NCI-H2227 (cell line): ENCODE measurements around the gene HGD.
A peak's percentile ranks its signal among the peaks of the same experiment; 100 is the strongest.
"Not testable (repeated sequence)": the region's sequence is repeated elsewhere in the genome, so short reads cannot be mapped to it uniquely, and the experiment has no call there.

ENCODE experiments used
- DNase-seq: peaks from one replicate; lab custom pipeline; 2025; ENCODE audit not compliant: unreplicated experiment; lab: John Stamatoyannopoulos, UW

The HGD gene

DNA sequence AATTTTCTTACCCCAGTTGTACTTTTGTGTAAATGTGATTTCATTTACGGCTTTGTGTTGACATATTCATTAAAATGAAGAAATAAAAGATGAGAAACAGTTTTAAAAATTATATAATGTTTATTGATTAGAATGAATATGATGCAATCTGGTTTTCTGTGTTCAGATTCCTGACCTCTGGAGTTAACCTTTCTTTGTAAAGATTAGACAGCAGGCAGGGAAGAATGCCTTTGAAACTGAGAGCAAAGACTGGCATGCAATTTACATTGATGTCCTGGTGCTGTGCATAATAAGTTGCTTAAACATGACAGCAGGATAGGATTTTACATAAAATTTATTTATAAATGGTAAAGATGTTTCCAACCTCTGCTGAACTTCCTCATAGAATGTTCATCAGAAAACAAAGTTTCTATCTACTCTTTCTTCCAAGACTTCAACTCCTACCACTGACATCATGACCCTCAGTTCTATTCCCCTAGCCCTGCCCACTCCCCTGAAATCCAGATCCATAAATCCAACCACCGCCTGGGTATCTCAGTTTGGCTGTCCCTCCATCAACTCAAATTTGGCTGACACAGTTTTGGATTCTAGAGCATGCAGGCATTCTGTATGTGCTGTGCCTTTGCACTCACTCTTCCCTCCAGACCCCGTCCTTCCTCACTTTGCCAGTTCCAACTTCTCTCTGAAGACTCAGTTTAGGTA lies 1.7 kb downstream of the HGD start:
- DNase-seq, result no peak

DNA sequence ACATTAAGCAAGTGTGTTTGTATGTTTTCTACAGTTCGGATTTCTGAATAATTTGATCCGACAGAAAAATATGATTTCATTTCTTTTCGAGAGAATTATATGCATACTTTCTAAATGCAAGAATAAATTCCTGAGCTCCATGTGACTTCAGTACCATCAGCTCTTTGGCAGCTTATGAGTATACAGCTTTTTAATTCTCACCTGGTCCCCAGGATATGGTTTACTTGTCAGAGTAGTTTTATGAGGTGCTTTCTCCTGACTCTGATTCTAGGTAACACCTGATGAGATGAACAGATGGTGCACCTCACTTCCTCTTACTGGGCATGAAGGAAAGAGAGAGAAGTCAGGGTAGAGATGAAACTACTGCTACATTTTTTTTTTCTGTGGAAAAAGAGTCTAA lies 3.1 kb downstream of the HGD start:
- DNase-seq, result no peak

DNA sequence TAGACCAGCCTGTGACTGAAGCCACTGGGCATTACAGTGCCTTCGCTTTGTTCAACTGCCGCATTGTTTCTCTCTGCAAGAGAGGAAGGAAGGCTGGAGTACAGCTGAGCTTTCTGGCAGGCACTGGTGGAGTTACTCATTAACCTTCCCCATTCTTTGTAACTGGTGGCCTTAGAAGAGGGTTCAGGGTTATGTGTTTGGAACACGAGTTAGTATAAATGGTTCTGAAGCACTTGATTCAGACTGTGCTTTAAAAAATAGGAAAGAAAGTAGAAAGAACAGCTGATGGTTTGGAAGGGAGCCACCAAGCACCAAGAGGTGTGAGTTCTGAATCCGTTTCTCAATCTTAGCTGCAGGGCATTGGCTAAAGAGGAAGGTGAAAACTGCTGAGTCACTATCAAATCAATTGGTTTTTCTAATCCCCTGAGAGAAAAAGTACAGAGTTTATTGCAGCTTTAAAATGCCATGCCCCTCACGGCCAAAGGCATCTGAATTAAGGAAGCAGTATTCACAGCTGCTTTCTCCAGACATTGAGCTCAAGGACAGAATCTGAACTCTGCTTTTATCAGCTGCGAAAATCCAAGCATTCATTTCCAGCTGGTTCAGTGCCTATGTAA lies 3.6 kb downstream of the HGD start:
- peak; percentile 26 for DNase-seq

DNA sequence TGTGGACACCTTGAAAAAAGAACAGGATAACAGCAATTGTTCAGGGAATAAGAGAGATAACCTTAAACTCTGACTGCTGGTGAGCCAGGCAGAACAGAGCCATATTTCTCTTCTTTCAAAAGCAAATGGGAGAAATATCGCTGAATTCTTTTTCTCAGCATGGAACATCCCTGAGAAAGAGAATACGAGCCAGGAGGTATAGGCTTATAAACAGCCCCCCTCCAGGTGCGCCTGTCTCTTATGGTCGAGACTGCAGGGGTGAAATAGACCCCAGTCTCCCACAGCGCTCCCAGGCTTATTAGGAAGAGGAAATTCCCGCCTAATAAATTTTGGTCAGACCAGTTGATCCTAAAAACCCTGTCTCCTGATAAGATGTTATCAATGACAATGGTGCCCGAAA lies 4.8 kb downstream of the HGD start:
- DNase-seq, result not testable (repeated sequence)

DNA sequence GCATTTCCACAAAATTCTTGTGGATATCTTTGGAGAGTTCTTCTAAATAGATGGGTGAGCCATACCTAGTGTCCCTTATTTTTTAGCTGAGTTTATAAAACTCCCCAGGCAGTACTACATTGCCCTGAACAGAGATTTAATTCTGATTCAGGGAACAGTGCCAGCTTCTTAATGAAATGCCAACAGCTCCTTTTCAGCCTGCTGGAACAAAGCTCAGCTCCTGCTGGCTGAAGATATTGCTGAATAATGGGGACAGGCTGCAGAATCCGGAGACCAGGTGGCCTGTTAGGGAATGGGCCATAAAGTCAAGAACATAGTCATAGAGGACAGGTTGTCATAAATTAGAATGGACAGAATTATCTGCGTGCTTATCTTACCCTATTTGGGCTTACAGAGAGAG lies 8.9 kb downstream of the HGD start:
- DNase-seq, result no peak

DNA sequence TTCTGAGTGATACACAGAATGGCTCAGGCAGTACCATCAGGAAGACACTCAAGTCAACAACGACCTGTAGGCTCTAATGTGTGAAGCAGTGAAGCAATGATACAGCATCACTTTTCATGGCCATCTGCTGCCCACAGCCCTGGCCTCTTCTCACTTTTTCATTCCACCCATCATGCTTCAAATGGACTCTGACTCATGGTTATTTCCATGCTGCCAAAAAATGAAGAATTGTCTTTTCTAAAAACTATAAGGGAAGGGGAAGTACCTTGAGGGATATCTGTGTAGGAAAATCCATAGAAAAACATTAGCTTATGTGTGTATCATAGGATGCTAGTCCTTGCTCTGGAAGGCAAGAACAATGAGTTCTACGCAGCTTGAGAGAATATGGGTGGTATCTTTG lies 11.5 kb downstream of the HGD start:
- no peak for DNase-seq

DNA sequence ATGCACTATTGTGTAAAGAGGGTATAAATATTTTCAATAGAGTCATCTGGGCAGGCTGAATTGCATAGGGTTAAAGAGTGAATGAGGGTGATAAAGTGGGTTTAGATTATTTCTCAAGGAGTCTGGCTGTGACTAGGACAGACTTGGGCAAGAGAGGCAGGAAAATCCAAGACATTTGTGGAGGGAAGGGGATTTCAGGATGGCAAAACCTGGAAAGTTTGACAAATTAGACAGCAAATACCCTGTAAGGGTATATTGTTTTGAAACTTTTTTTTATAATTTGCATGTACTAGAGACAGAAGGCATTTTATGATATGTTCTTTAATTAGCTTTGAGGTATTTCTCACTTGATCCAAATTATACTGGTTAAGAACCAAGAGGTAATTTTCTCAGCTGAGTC lies 17.1 kb downstream of the HGD start:
- DNase-seq, result no peak

DNA sequence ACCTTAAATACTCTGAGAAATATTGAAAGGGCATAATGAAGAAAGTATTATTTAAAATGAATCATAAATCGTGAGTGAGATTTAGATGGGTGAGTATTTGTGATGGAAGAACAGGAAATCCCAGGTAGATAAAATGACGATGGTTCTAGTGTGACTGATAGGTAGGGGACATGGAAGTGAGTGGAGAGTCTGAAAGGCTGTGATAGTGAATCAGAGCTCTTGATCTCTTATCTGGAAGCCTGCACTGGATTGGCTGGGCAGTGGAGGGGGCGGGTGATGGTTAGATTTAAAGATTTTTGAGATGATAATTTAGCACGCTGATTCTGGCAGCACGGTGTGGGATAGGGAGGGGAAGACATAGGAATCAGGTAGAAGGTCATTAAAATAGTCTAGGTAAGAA lies 20.1 kb downstream of the HGD start:
- DNase-seq, result no peak

DNA sequence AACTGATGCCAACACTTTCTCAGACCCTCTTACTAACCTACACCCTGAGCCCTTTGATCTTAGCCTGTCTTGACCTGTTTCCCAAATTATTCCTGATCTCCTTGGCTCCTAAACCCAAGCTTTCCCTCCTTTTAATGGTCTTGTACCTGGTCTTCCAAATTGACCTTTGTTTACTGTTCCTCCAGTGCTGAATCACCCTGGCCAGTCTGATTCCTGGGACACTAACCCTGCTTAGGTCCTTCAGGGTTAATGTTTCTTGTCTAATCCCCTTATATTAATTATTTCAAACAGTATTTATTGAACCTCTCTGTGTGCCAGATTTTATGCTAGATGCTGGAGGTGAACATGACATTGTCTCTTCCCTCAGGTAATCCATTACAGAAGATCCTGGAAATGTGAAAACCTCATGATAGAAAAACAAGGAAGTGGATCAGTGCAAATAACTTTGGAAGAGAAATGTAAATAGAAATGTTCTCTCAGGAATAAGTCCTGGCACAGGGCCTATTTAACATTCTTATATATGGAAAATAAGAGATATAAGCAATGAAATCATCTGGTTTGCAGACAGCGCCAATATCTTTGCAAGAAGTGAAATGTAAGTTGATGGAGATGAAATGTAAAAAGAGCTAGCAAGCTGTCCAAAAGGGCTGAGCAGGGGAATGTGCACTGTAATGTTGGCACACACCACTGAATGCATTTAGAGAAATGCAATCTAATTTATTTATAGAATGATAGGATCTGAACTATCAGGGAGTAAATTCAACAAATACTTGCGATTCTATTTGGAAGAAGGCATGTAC lies 20.7 kb downstream of the HGD start:
- no peak for DNase-seq

DNA sequence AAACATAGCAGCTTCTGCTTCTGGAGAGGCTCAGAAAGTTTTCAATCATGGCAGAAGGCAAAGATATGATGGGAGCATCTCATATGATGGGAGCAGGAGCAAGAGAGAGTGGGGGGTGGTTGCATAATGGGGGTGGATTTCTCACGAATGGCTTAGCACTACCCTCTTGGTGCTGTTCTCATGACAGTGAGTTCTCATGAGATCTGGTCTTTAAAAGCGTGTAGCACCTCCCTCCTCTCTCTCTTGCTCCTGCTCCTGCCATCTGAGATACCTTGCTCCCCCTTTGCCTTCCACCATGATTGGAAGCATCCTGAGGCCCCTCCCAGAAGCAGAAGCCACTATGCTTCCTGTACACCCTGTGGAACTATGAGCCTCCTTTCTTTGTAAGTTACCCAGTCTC lies 22.2 kb downstream of the HGD start:
- DNase-seq, result no peak

DNA sequence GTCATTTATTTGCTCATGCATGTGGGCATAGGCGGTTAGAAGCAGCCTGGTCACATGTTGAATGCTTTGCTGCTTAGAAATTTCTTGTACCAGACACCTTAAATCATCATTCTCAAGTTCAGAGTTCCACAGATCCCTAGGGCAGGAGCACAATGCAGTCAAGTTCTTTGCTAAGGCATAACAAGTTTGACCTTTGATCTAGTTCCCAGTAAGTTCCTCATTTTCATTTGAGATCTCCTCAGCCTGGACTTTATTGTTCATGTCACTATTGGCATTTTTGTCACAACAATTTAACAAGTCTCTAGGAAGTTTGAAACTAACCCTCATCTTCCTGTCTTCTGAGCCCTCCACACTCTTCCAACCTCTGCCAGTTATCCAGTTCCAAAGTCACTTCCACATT lies 22.8 kb downstream of the HGD start:
- no peak for DNase-seq

DNA sequence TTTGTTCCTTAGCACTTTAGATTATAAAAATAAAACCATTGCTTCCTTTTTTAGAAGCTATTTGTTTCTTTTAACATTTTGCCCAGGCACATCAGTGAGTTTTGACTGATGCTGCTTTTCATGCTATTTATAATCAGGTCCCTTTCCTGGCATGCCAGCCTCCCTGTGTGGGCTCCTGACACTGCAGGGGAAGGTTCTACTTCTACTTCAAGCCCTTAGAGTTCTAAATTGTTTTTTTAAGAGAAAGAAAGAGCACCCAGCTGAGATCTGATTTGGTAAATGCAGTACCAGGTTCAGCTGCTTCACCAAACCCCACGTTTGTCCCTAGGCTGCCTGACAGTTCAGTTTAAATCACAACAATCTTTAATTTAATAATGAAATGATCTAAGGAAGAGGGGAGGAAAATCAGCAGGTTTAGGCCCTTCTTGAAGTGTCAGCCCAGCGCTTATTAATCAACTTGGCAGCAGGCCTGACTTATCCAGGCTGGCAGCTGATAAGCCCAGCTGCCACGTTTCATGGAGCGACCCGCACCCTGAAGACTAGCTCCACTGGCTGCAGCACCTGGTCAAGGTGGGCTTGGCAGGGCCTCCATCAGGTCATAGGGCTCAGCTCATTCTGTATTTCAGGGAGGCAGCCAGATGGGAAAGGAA lies 29.0 kb downstream of the HGD start:
- no peak for DNase-seq

DNA sequence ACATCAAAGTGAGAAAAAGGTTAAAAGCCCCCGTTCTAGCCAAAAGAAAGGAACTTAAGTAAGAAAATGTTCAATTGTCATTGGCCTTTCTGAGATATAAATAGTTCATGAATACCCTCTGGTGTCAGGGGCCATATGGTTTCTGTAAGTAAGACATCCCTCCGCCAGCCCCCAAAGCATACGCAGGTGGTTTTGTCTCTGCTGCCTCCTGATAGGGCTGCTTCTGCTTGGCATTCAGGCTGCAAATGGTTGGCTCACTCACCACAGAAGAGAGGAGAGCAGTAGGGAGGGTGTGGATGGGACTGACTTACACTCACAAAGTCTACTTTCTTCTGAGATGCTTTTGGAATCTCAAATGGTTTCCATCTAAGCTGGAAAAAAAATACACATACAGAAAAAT lies 29.8 kb downstream of the HGD start:
- DNase-seq, result peak; percentile 36

DNA sequence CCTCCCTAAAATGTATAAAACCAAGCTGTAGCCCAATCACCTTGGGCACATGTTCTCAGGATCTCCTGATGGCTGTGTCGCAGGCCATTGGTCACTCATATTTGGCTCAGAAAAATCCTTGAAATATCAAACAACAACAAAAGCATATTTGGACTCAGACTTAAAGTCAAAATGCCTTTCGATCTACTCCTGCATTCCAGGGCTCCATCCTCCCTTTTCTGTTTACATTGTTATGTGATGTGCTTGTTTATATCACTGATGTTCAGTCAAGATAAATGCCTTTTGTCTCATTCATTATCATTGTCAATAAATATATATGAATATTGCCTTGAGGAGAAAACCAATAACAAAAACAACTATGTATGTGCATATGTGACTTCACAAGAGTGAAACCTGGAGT lies 31.7 kb downstream of the HGD start:
- no peak for DNase-seq

DNA sequence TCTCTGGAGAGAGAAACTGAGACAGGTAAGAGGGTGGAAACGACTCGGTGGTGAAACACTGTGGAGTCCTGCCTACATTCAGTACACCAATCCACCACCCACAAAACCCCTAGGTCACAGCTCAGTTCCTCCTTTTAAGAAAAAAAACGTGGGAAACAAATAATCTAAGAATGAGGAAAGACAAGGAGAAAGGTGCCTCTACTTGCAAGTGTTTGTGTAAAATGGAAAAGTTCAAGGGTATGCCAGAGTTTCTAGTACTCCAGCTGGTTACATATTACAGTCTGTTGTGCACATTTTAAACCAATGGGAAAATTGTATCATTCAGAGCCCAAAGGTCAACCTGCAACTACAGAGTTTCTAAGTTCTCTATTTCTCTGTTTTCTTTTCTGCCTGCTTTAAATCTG lies 32.2 kb downstream of the HGD start:
- DNase-seq, result no peak

DNA sequence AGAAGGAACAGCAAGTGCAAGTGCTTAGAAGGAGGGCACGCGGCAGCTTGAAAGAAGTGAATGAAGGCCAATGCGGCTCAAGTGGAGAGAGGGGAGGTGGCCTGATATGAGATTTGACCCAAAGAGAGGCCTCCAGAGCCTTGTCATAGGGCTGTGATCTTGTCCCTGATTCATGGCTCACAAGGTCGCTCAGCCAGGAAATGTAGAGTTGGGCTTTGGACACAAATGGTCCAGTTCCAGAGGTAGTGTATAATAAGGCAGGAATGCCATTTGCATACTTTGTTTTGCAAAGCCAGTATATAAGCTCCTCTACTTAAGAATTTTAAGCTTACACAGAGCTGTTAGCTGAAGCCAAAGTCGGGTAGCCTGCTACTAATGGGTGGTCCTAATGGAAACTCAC lies 33.7 kb downstream of the HGD start:
- no peak for DNase-seq

DNA sequence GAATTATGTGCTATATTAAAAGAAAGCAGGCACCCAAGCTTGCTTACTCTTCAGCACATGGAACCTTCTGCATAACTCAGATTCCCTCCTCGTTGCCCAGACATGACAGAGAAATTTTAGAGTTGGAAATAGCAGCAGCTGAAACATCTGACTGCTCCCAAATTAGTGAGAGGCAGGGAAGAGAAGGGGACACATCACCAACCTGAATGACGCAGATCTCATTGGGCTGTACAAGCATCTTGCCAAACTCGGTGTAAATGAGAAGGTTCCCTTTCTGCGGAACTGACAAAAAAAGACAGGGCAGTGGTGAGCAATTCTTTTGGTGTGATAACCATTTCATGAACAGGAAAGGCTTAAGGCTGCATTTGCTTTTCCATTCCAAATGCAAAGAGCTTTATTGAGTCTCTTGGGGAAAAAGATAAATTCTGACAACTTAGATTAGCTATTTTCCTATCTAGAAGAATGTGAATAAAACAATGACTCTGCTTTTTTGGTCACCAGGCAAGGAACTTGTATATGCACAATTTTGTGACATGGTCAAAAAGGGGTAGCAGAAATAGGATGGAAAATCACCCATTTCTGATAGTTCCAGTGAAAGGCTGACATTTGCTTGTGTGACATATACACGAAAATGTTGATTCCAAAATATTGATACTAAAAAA lies 35.1 kb downstream of the HGD start:
- no peak for DNase-seq

DNA sequence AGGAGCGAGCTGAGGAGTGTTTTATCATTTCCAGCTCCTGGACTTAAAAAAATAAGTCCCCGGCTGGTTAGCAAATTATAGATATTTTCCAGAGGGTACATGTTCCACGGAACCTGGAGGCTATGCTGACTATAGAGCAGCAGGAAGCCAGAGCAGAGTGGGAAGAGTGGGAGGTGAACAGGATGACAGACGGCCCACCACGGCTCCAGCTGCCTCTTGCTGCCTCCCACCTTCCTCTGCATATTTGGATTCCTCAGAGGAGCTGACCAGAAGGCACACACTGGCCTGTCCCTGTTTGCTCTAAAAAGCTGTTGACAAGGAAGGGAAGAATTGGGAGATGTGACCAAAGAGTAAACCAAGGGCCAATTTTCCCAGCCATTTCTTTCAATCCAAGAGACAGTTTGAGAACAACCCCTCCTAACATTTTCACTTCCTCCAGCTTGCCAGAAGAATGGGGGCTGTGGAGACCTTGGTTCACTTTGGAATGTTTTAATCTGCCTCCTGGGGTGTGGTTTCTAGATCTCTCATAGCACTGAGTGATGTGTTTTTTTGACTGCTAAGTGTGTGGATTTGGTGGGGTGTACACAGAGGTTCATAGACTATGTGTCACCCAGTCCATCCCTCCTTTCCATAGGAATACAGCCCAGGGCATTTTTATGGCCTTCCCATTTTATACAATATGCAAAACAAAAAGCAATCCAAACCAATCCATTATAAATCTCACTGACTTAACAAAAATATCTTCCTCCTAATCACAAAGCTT lies 36.8 kb downstream of the HGD start:
- DNase-seq, result no peak

DNA sequence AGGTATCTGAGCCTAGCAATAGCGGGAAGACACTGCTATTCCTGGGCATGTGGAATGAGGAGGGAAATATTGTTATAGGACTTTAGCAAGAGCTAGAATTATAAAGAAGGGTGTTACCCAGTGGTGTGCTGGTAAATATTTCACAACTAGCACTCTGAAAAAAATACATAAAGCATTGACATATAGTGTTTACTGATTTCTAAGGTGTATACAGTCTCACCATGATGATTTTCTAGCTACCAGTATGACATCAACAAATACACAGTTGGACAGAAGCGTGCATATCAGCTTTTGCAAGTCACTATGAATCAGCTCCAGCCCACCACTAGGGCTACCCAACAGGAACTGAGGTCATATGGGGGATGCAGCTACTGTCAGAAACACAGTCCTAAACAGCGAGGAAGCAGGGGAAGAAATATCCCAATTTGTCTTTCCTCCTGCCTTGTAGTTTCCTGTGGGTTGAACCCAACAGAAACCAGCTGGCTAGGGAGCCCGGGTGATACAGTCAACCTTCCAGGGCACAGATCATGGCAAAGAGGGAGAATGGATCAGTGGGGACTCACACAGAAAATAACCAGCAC lies 39.6 kb downstream of the HGD start:
- no peak for DNase-seq

DNA sequence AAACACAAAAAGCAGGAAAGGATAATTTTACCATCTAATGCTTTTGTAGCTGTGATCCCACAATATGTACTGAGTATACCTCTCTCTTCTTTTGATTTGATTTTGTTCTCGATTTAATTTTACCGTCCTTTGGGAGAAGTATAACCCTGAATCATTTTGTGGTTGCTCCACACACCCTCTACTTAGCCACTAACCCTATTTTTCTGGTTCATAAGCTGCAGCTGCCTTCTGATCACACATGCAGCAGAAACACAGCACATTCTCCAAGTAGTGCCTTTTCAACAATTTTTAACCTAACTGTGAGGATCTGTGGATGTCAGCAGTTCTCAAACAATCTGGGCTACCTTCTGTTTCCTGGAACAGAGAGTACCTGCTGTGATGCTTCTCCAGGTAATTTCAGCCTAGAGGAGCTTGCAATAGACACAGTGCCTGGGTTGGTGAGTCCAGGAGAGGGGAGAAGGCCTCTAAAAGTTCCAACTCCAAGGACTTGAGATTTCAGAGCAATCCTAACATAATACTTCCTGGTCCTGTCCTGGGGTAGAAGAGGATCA lies 40.3 kb downstream of the HGD start:
- no peak for DNase-seq
